K562 (cell line): Measurements from ENCODE around the gene UNC45A. TPM values are rescaled to one million over a fixed set of nuclear protein-coding genes. Genes with fewer than 3 reads are reported as not detected.

Experiments used
- CHD1 ChIP-seq: fragments of 200-600 bp; sonication (generic); IDR thresholded peaks from one replicate; pipeline ENCODE4 v1.6.1; 2012; ENCODE audit warnings: mild to moderate bottlenecking, moderate library complexity, low read length, inconsistent platforms
- EP300 ChIP-seq: IDR thresholded peaks from 2 replicates; pipeline ENCODE4 v1.6.1; 2012; ENCODE audit warnings: low read length, improper control_type of control experiment
- GABPB2 ChIP-seq: fragments of 250-450 bp; sonication (Bioruptor Pico); conservative IDR thresholded peaks from 2 replicates; pipeline ENCODE4 v1.5.1; 2021; ENCODE audit warnings: mild to moderate bottlenecking
- HDAC8 ChIP-seq: fragments of 450-650 bp; IDR thresholded peaks from 2 replicates; pipeline ENCODE4 v1.6.1; 2016; ENCODE audit warnings: mild to moderate bottlenecking, missing genetic modification characterization, moderate library complexity, missing compliant biosample characterization
- HIVEP1 ChIP-seq: fragments of 250-450 bp; sonication (Bioruptor Pico); IDR thresholded peaks from 2 replicates; pipeline ENCODE4 v1.4.0; 2020; ENCODE audit warnings: mild to moderate bottlenecking
- MECOM ChIP-seq: fragments of 250-450 bp; sonication (Bioruptor Pico); IDR thresholded peaks from 2 replicates; pipeline ENCODE4 v1.8.0; 2022; ENCODE audit warnings: inconsistent platforms
- PHB2 ChIP-seq: fragments of 450-650 bp; IDR thresholded peaks from 2 replicates; pipeline ENCODE4 v1.6.1; 2017; ENCODE audit warnings: low read depth
- PHF20 ChIP-seq: fragments of 450-650 bp; IDR thresholded peaks from 2 replicates; pipeline ENCODE4 v1.6.1; 2018; ENCODE audit not compliant: partially characterized antibody
- RUNX1 ChIP-seq: sonication (generic); IDR thresholded peaks from 2 replicates; pipeline ENCODE4 v1.6.1; 2016; ENCODE audit warnings: antibody characterized with exemption, low read depth
- SP1 ChIP-seq: sonication (generic); formaldehyde crosslinking; IDR thresholded peaks from 2 replicates; pipeline ENCODE4 v1.8.1; 2022; ENCODE audit warnings: mild to moderate bottlenecking, missing genetic modification reagents
- TAF1 ChIP-seq: IDR thresholded peaks from 2 replicates; pipeline ENCODE4 v1.6.1; 2011; ENCODE audit warnings: mild to moderate bottlenecking, low read length, moderate library complexity; ENCODE audit not compliant: insufficient read depth, control insufficient read depth, severe bottlenecking; ENCODE audit errors: extremely low read depth
- ZNF146 ChIP-seq: IDR thresholded peaks from one replicate; pipeline ENCODE4 v1.6.1; 2018; ENCODE audit warnings: missing compliant biosample characterization; ENCODE audit not compliant: unreplicated experiment
- ZNF41 ChIP-seq: fragments of 250-450 bp; sonication (Bioruptor Pico); conservative IDR thresholded peaks from 2 replicates; pipeline ENCODE4 v1.4.0; 2020; ENCODE audit warnings: mild to moderate bottlenecking
- polyA plus RNA-seq, 8 experiments: library from polyadenylated mRNA; depleted of rRNA in 4 of 8; stranded (reverse) in 5 of 8; unstranded in 3 of 8; fragments of >200 nt; fragmentation: Nextera tagmentation in 2 of 8; fragmentation: Illumina TruSeq in 1 of 8; extraction: Ambion mirVana in 2 of 8; extraction: Trizol in 1 of 8; gene quantifications; 2 replicates each; pipeline versions ENCODE4 v1.2.1 to v1.2.3, GENCODE V29; 2011 to 2014; ENCODE audit warnings: inconsistent platforms in 1 of 8, missing spikeins in 1 of 8
- total RNA-seq, 7 experiments: library from RNA; depleted of rRNA in 6 of 7; stranded (reverse); fragments of >200 nt in 6 of 7; fragmentation: Illumina TruSeq in 2 of 7; extraction: Trizol in 2 of 7; gene quantifications; 2 replicates each; pipeline versions ENCODE4 v1.2.1 to v1.2.3, GENCODE V29; 2011 to 2021; ENCODE audit warnings: low replicate concordance in 1 of 7
- TF ChIP-seq, protein P1 (sequence below), 2 experiments: fragments of 450-650 bp in 1 of 2; sonication (generic) in 1 of 2; formaldehyde crosslinking in 1 of 2; IDR thresholded peaks in 1 of 2; conservative IDR thresholded peaks in 1 of 2; 2 replicates each; pipeline versions ENCODE4 v1.6.1 to v1.8.1; 2016 to 2023; ENCODE audit warnings: mild to moderate bottlenecking in 2 of 2, moderate library complexity in 2 of 2, inconsistent platforms in 1 of 2, missing genetic modification reagents in 1 of 2
- TF ChIP-seq, protein P2 (sequence below): fragments of 450-650 bp; IDR thresholded peaks from 2 replicates; pipeline ENCODE4 v1.7.0; 2016; ENCODE audit warnings: borderline replicate concordance
- TF ChIP-seq, protein P3 (sequence below): sonication (generic); formaldehyde crosslinking; IDR thresholded peaks from 2 replicates; pipeline ENCODE4 v1.8.1; 2023; ENCODE audit warnings: missing genetic modification reagents, mild to moderate bottlenecking, borderline replicate concordance
- TF ChIP-seq, protein P4 (sequence below): sonication (generic); formaldehyde crosslinking; IDR thresholded peaks from 2 replicates; pipeline ENCODE4 v1.8.0; 2022; ENCODE audit warnings: mild to moderate bottlenecking, missing genetic modification reagents

The UNC45A gene
- total and polyA plus RNA-seq, 9 of the 15 experiments (the other 6 are each of a cell fraction or from before 2014, with no cell fraction given) = 22.4 to 79.3 (median 43.7) TPM

DNA sequence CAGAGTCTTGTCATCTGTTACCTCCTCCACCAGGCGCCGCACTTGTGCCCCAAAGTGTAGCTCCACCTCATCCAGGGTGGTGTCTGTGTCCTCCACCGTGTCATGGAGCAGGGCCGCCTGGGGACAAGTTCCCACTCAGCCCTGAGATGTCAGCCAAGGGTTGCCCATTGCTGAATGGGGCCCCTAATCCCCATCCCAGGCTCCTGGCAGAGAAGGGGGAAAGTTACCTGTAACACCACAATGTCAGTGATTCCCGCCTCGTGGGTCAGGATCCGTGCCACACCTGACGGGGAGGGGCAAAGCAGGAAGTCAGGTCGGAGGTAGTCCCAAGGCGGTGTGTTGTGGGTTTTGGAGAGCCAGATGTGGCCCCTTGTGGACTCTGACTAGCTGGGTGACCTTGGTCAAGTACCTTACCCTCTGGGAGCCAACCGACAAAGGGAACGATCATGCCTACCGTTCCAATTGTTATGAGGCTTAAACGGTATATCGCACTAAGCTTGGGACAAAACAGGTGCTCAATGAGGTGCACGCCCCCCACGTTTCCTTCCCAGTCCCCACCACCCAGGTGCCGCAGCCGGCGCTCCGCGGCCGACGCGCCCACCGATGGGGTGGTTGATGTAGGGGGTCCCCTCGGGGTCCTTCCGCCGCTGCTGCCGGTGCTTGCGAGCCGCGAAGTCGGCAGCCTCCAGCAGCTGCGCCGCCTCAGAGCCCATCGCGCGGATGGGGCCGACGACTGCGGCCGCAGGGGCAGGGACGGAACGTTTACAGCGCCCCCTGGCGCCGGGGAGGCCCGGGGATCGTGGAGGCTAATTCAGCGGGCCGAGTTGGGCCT is 3.0 kb upstream of the UNC45A start, which contains the start of gene HDDC3 (continued):
- TF ChIP-seq, protein P1, sequence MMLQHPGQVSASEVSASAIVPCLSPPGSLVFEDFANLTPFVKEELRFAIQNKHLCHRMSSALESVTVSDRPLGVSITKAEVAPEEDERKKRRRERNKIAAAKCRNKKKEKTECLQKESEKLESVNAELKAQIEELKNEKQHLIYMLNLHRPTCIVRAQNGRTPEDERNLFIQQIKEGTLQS (IDR thresholded peaks at IDR 0.05) = no peak
- TF ChIP-seq, protein P1 (CRISPR knock-in tag; conservative IDR thresholded peaks at IDR 0.05) = no peak; the same call in 1 of the 2 replicates
- TF ChIP-seq HDAC8 (tag) = no peak
- no peak for TF ChIP-seq MECOM (CRISPR knock-in tag)
- TF ChIP-seq PHF20 = peak; percentile 50
- TF ChIP-seq, protein P2, sequence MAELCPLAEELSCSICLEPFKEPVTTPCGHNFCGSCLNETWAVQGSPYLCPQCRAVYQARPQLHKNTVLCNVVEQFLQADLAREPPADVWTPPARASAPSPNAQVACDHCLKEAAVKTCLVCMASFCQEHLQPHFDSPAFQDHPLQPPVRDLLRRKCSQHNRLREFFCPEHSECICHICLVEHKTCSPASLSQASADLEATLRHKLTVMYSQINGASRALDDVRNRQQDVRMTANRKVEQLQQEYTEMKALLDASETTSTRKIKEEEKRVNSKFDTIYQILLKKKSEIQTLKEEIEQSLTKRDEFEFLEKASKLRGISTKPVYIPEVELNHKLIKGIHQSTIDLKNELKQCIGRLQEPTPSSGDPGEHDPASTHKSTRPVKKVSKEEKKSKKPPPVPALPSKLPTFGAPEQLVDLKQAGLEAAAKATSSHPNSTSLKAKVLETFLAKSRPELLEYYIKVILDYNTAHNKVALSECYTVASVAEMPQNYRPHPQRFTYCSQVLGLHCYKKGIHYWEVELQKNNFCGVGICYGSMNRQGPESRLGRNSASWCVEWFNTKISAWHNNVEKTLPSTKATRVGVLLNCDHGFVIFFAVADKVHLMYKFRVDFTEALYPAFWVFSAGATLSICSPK = no peak
- TF ChIP-seq EP300 = peak; percentile 40
- TF ChIP-seq, protein P3, sequence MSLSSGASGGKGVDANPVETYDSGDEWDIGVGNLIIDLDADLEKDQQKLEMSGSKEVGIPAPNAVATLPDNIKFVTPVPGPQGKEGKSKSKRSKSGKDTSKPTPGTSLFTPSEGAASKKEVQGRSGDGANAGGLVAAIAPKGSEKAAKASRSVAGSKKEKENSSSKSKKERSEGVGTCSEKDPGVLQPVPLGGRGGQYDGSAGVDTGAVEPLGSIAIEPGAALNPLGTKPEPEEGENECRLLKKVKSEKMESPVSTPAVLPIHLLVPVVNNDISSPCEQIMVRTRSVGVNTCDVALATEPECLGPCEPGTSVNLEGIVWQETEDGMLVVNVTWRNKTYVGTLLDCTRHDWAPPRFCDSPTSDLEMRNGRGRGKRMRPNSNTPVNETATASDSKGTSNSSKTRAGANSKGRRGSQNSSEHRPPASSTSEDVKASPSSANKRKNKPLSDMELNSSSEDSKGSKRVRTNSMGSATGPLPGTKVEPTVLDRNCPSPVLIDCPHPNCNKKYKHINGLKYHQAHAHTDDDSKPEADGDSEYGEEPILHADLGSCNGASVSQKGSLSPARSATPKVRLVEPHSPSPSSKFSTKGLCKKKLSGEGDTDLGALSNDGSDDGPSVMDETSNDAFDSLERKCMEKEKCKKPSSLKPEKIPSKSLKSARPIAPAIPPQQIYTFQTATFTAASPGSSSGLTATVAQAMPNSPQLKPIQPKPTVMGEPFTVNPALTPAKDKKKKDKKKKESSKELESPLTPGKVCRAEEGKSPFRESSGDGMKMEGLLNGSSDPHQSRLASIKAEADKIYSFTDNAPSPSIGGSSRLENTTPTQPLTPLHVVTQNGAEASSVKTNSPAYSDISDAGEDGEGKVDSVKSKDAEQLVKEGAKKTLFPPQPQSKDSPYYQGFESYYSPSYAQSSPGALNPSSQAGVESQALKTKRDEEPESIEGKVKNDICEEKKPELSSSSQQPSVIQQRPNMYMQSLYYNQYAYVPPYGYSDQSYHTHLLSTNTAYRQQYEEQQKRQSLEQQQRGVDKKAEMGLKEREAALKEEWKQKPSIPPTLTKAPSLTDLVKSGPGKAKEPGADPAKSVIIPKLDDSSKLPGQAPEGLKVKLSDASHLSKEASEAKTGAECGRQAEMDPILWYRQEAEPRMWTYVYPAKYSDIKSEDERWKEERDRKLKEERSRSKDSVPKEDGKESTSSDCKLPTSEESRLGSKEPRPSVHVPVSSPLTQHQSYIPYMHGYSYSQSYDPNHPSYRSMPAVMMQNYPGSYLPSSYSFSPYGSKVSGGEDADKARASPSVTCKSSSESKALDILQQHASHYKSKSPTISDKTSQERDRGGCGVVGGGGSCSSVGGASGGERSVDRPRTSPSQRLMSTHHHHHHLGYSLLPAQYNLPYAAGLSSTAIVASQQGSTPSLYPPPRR (CRISPR knock-in tag) = no peak
- TF ChIP-seq TAF1 = peak; percentile 90
- no peak for TF ChIP-seq ZNF41
- TF ChIP-seq HIVEP1 (CRISPR knock-in tag) = no peak
- TF ChIP-seq PHB2 = no peak
- TF ChIP-seq, protein P4, sequence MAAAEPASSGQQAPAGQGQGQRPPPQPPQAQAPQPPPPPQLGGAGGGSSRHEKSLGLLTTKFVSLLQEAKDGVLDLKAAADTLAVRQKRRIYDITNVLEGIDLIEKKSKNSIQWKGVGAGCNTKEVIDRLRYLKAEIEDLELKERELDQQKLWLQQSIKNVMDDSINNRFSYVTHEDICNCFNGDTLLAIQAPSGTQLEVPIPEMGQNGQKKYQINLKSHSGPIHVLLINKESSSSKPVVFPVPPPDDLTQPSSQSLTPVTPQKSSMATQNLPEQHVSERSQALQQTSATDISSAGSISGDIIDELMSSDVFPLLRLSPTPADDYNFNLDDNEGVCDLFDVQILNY (CRISPR knock-in tag) = no peak
- peak; percentile 91 for TF ChIP-seq CHD1
- no peak for TF ChIP-seq ZNF146
- no peak for TF ChIP-seq GABPB2 (CRISPR knock-in tag)
- no peak for TF ChIP-seq RUNX1
- no peak; the same call in 1 of the 2 replicates for TF ChIP-seq SP1 (CRISPR knock-in tag)
